Activated naive CD8-positive, alpha-beta T cell (primary cell): Measurements from ENCODE around the gene KCNQ2.
"Not testable (repeated sequence)": the region's sequence is repeated elsewhere in the genome, so short reads cannot be mapped to it uniquely, and the experiment has no call there.

Experiments used
- H3K27ac Mint-ChIP-seq: one replicate; pipeline ENCODE4 v1.8.0; 2021; ENCODE audit warnings: mixed read lengths
- H3K27me3 Mint-ChIP-seq: one replicate; pipeline ENCODE4 v1.8.0; 2021; ENCODE audit warnings: mixed read lengths
- H3K36me3 Mint-ChIP-seq: one replicate; pipeline ENCODE4 v1.8.0; 2021; ENCODE audit warnings: mixed read lengths
- H3K4me1 Mint-ChIP-seq: one replicate; pipeline ENCODE4 v1.8.0; 2021; ENCODE audit warnings: low read depth, mixed read lengths
- H3K4me3 Mint-ChIP-seq: one replicate; pipeline ENCODE4 v1.8.0; 2021; ENCODE audit warnings: mild to moderate bottlenecking, mixed read lengths
- H3K9me3 Mint-ChIP-seq: one replicate; pipeline ENCODE4 v1.8.0; 2021; ENCODE audit warnings: low read depth, mixed read lengths

Gene KCNQ2

GRCh38 chr20:63471981-63472831 lies at the start of gene KCNQ2:
Gene KCNQ2, minus strand, starts transcription at chr20:63472655. Its CDS starts 192 bp downstream, at chr20:63472463.
- Mint-ChIP-seq H3K9me3 (no peaks in the 10 kb centered on the region), H3K27me3 (peaks cover 14% of the 10 kb centered on the region), H3K27ac (no peak within 1 kb of the TSS), H3K4me3 (no peak within 1 kb of the TSS), H3K36me3 (no peaks in the 10 kb centered on the region), H3K4me1 (peaks cover 8% of the 10 kb centered on the region)

DNA sequence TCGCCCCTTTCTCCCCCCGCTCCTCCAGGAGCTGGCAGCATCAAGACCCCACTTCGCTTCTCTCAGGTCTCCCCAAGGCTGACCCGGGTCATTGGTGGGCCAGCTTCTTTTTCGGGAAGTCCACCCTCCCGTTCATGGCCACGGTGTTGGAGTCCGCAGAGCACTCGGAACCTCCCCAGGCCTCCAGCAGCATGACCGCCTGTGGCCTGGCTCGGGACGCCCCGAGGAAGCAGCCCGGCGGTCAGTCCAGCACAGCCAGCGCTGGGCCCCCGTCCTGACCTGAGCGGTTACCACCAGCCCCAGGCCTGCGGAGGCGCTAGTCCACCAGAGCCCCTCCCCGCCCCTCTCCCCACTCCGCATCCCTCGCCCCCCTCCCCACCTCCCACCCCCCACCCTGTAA lies 49.1 kb upstream of the KCNQ2 start:
- H3K27ac Mint-ChIP-seq, result no peak overlapping the region
- H3K27me3 Mint-ChIP-seq, result no peaks in the 10 kb centered on the region
- H3K4me1 Mint-ChIP-seq, result peaks cover 14% of the 10 kb centered on the region
- H3K4me3 Mint-ChIP-seq, result peak overlapping the region; percentile 84
- no peaks in the 10 kb centered on the region for H3K9me3 Mint-ChIP-seq
- H3K36me3 Mint-ChIP-seq, result peaks cover 2% of the 10 kb centered on the region

DNA sequence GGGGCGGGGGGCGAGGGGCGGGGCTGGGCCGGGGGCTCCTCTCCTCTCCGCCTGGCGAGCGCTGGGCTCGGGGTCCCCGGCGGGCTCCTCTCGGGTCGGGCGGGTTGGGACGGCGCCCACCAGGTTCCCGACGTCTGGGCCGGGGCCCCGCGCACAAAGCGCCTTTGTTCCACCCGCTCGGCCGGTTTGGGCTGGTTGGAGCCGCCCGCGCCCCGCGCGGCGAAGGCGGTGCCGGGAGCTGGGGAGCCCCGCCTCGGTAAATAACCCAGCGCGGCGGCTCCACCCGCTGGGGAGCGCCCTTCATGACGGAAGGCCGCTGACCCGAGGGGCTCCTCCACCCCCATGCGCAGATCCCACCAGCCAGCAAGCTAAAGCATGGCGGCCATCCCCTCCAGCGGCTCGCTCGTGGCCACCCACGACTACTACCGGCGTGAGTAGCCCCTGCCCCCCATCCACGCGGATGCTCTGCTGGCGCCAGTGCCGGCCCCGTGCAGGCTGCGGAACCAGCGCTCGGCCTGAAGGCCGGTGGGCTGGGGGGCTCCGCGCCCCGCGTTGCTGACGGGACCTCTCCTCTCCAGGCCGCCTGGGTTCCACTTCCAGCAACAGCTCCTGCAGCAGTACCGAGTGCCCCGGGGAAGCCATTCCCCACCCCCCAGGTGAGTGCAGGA lies 48.6 kb upstream of the KCNQ2 start:
- H3K4me1 Mint-ChIP-seq, result peaks cover 14% of the 10 kb centered on the region
- peak overlapping the region; percentile 84 for H3K4me3 Mint-ChIP-seq
- no peaks in the 10 kb centered on the region for H3K27me3 Mint-ChIP-seq
- H3K27ac Mint-ChIP-seq, result no peak overlapping the region
- no peaks in the 10 kb centered on the region for H3K9me3 Mint-ChIP-seq
- H3K36me3 Mint-ChIP-seq, result peaks cover 2% of the 10 kb centered on the region

- H3K9me3 Mint-ChIP-seq, result no peaks in the 10 kb centered on the region
- peaks cover 2% of the 10 kb centered on the region for H3K36me3 Mint-ChIP-seq
- peak within 1 kb of the TSS; percentile 84 for H3K4me3 Mint-ChIP-seq
- H3K27ac Mint-ChIP-seq, result no peak within 1 kb of the TSS
- no peaks in the 10 kb centered on the region for H3K27me3 Mint-ChIP-seq
- H3K4me1 Mint-ChIP-seq, result peaks cover 14% of the 10 kb centered on the region
Observed at GRCh38 chr20:63520504-63520933, 48.1 kb upstream of the KCNQ2 start, which contains the start of gene PPDPF. Gene PPDPF, plus strand, starts transcription at chr20:63520765. Its CDS starts 544 bp downstream, at chr20:63521309.

GRCh38 chr20:63519668-63520503 lies 47.4 kb upstream of the KCNQ2 start:
- Mint-ChIP-seq H3K36me3 (peaks cover 2% of the 10 kb centered on the region), H3K27me3 (no peaks in the 10 kb centered on the region), H3K9me3 (no peaks in the 10 kb centered on the region), H3K27ac (no peak overlapping the region), H3K4me1 (peaks cover 14% of the 10 kb centered on the region), H3K4me3 (peak overlapping the region; percentile 69)

GRCh38 chr20:63518946-63519667 lies 46.7 kb upstream of the KCNQ2 start:
- Mint-ChIP-seq H3K36me3 (peaks cover 2% of the 10 kb centered on the region), H3K9me3 (no peaks in the 10 kb centered on the region), H3K4me3 (peak overlapping the region; percentile 69), H3K4me1 (peaks cover 12% of the 10 kb centered on the region), H3K27me3 (no peaks in the 10 kb centered on the region), H3K27ac (no peak overlapping the region)

- Mint-ChIP-seq H3K4me3 (peak overlapping the region; percentile 46), H3K4me1 (peaks cover 9% of the 10 kb centered on the region), H3K36me3 (peaks cover 2% of the 10 kb centered on the region), H3K27me3 (no peaks in the 10 kb centered on the region), H3K9me3 (no peaks in the 10 kb centered on the region), H3K27ac (no peak overlapping the region)
Observed at GRCh38 chr20:63518351-63518861, 46.0 kb upstream of the KCNQ2 start.

GRCh38 chr20:63517376-63518309 lies 45.2 kb upstream of the KCNQ2 start:
- no peak overlapping the region for H3K27ac Mint-ChIP-seq
- peaks cover 1% of the 10 kb centered on the region for H3K36me3 Mint-ChIP-seq
- H3K4me1 Mint-ChIP-seq, result peaks cover 8% of the 10 kb centered on the region
- H3K9me3 Mint-ChIP-seq, result no peaks in the 10 kb centered on the region
- H3K27me3 Mint-ChIP-seq, result no peaks in the 10 kb centered on the region
- peak overlapping the region; percentile 47 for H3K4me3 Mint-ChIP-seq

DNA sequence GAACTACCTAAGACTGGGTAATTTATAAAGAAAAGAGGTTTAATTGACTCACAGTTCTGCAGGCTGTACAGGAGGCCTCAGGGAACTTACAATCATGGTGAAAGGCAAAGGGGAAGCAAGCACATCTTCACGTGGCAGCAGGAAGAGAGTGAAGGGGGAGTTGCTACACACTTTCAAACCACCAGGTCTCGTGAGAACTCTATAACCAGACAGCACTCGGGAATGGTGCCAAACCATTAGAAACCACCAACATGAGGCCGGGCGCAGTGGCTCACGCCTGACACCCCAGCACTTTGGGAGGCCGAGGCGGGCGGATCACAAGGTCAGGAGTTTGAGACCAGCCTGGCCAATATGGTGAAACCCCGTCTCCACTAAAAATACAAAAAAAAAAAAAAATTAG lies 42.1 kb upstream of the KCNQ2 start:
- H3K9me3 Mint-ChIP-seq, H3K36me3 Mint-ChIP-seq, H3K27me3 Mint-ChIP-seq, H3K27ac Mint-ChIP-seq, H3K4me1 Mint-ChIP-seq, H3K4me3 Mint-ChIP-seq: not testable (repeated sequence)

- H3K9me3 Mint-ChIP-seq, result no peaks in the 10 kb centered on the region
- H3K27ac Mint-ChIP-seq, result no peak overlapping the region
- no peaks in the 10 kb centered on the region for H3K36me3 Mint-ChIP-seq
- H3K4me1 Mint-ChIP-seq, result peaks cover 2% of the 10 kb centered on the region
- no peak overlapping the region for H3K4me3 Mint-ChIP-seq
- peaks cover 9% of the 10 kb centered on the region for H3K27me3 Mint-ChIP-seq
Observed at GRCh38 chr20:63513207-63513606, 40.8 kb upstream of the KCNQ2 start.

- no peak overlapping the region for H3K4me3 Mint-ChIP-seq
- no peaks in the 10 kb centered on the region for H3K4me1 Mint-ChIP-seq
- H3K27ac Mint-ChIP-seq, result no peak overlapping the region
- H3K27me3 Mint-ChIP-seq, result peaks cover 15% of the 10 kb centered on the region
- peaks cover under 1% of the 10 kb centered on the region for H3K9me3 Mint-ChIP-seq
- peaks cover under 1% of the 10 kb centered on the region for H3K36me3 Mint-ChIP-seq
Observed at GRCh38 chr20:63509088-63509564, 36.7 kb upstream of the KCNQ2 start.

DNA sequence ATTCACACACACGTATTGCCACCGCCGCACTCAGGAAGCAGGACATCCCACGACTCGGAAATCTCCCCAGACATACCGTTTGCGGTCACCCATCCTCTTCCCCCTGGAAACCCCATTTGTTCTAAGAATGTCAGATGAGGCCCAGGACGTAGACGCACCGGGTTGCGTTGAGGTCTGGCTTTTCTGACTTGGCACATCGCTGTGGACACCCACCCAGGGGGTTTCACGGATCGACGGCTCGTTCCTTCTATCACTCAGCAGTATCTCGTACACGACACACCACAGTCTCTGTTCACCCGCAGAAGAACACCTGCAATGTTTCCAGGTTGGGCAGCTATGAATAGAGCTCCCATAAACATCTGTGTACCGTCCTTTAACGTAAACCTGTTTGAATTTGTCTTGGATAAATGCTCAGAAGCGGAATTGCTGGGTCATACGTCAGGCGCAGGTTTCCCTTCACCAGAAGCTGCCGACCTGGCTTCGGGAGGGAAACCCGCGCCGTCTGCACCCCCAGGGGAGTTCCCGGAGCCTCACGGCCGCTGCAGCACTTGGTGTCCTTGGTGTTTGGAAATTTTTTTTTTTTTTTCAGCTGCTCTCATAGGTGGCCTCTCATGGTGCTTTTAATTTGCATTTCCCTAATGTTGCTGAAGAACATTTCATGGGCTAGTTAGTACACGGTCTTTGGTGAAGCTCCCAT lies 35.8 kb upstream of the KCNQ2 start:
- Mint-ChIP-seq H3K27ac (no peak overlapping the region), H3K9me3 (peaks cover 2% of the 10 kb centered on the region), H3K36me3 (peaks cover 3% of the 10 kb centered on the region), H3K27me3 (peaks cover 15% of the 10 kb centered on the region), H3K4me1 (no peaks in the 10 kb centered on the region), H3K4me3 (no peak overlapping the region)
